Stimulated activated naive CD4-positive, alpha-beta T cell (primary cell): Measurements from ENCODE around the gene PLOD1.

Experiments used
- DNase-seq, 6 experiments: peaks; one replicate each; lab custom pipeline; 2025; lab: John Stamatoyannopoulos, UW

Gene PLOD1

GRCh38 chr1:11978301-11978700 lies 43.8 kb downstream of the PLOD1 start:
- no peak for DNase-seq

DNA sequence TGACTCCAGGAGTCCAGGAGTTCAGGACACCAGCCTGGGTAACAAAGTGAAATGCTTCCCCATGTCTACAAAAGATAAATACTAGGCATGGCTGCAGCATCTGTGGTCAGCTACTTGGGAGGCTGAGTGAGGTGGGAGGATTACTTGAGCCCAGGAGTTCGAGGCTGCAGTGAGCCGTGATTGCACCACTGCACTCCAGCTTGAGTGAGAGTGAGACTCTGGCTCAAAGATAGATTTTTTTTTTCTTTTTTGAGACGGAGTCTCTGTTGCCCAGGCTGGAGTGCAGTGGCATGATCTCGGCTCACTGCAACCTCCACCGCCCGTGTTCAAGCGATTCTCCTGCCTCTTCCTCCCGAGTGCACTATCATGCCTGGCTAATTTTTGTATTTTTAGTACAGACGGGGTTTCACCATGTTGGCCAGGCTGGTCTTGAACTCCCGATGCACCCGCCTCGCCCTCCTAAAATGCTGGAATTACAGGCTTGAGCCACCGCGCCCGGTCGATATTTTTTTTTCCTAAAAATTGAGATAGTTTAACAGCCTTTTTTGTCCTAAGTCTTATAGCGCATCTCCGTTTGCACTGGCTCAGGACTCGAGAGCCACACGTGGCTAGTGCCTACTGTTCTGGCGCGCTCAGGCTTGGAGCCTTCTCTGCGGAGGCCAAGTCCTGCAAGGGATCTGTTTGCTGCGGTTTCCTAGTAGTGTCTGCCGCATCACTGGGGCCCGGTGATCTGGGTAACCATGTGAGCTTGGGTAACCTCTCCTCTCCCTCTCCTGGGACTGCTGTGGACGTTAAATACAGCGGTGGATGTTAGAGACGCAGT lies 44.7 kb downstream of the PLOD1 start:
- DNase-seq: peak in 1 of 6 experiments; percentile 4

DNA sequence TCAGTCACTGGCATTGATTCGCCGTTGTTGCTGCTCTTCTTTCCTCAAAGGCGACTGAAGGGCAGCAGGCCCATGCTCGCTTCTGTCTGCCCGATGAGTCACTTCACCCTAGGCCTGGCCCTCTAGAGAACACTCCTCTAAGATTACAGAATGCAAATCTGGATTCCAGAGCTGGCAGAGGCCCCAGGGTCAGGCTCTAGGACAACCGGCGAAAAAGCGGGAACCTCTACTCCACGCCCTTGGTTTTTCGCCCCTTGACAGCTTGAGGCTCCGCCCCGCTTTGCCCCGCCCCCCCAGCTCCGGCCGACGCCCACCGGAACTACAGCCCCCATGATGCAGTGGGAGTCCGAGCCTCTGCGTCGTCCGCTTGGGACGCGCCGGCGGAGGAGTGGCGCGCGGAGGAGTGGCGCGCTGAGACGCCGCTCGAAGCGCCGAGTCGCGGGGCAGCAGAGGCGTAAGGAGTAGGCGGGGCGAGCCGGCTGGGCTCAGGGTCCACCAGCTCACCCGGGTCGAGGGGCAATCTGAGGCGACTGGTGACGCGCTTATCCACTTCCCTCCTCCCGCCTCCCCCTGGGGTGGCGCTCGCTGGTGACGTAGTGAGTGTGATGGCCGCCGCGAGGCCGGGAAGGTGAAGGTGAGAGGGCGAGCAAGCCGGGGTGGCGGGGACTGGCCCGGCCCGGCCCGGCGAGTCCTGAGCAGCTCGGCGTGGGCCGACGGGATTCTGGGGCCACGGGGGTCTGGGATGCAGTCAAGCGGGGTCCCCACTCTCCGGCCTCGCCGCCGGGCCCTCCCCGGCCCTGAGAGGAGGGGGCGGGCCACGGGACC lies 45.5 kb downstream of the PLOD1 start, which contains the start of gene MFN2:
Gene MFN2, plus strand, starts transcription at position 594 of the 825 bp plus-strand sequence. CDS start 8,725 bp downstream, outside the sequence.
- DNase-seq: peak; percentile 87 to 98 (median 95)

DNA sequence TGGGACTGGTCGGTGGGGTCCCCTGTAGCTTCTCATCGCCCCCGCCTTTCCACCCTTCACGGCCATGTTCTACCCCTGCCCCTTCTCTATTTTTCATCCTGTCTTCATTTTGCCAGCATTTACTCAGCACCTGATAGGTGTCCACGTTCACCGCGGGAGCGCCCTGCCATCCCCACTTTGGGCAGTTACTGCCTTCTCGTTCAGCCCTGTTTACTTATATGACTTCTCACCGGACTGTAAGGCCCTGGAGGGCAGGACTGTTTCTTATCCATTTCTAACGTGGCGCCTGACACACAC lies 46.1 kb downstream of the PLOD1 start:
- no peak for DNase-seq

DNA sequence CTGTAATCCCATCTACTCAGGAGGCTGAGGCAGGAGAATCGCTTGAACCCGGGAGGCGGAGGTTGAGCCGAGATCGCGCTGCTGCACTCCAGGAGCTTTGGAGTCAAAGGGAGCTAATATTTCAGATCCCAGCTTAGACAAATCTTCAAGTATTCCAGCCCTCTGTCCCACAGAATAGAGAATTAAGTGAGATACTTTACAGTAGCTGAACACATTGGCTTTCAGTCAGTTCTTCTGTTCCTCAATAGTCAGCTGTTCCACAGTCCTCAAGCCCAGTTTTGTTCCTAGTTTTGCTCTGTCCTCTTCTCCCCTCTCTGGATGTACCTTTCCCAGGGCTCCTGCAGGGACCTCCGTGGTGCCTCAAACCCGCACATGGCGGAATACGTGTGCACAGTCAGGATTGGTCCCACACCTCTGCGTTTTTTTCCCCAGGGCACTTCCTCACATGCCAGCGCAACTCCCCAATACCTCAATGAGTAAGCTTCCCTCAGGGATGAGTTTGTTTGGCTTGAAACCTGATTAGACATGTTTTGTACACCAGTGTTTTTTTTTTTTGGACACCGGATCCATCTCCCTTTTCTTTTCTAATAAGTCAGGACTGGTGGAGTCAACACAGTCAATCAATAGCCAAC lies 47.0 kb downstream of the PLOD1 start:
- no peak for DNase-seq

DNA sequence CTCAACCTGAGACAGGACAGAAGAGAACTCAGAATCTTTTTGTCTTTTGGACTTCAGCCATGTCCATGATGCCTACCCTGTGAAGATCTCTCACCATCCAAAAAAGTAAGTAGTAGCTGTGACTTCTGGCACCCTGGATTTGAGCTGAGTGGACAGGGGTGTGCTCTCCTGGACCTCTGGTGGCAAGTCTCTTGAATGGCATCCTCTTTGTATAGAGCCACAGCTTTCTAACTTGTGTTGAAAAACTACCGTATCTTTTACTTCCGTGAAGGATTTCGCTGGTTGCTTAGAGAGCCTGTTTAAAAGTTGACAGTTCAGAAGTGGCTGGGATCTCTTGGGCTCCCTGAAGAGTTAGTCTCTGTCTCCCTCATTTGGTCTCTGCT lies 47.5 kb downstream of the PLOD1 start:
- no peak for DNase-seq

GRCh38 chr1:11984121-11984520 lies 49.6 kb downstream of the PLOD1 start:
- DNase-seq: no peak

DNA sequence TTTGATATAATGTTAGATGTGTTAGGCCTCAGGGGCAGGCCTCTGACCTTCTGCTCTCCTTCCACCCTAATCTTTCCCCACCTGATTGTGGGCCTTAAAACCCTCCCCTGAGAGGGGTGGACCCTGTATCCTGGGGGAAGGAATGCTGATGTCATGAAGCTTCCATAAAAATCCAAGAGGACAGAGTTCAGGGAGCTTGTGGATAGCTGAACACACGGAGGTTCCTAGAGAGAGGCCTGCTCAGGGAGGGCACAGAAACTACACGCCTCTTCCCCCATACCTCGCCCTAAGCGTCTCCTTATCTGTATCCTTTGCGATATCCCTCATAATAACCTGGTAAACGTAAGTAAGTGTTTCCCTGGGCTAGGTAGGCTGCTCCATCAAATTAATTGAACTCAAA lies 50.1 kb downstream of the PLOD1 start:
- no peak for DNase-seq

GRCh38 chr1:11985171-11985570 lies 50.7 kb downstream of the PLOD1 start:
- DNase-seq: no peak

- no peak for DNase-seq
Observed at GRCh38 chr1:11985851-11986250, 51.3 kb downstream of the PLOD1 start.

GRCh38 chr1:11989669-11990068 lies 55.2 kb downstream of the PLOD1 start:
- DNase-seq: no peak

- DNase-seq: no peak
Observed at GRCh38 chr1:11990303-11991032, 56.0 kb downstream of the PLOD1 start.

DNA sequence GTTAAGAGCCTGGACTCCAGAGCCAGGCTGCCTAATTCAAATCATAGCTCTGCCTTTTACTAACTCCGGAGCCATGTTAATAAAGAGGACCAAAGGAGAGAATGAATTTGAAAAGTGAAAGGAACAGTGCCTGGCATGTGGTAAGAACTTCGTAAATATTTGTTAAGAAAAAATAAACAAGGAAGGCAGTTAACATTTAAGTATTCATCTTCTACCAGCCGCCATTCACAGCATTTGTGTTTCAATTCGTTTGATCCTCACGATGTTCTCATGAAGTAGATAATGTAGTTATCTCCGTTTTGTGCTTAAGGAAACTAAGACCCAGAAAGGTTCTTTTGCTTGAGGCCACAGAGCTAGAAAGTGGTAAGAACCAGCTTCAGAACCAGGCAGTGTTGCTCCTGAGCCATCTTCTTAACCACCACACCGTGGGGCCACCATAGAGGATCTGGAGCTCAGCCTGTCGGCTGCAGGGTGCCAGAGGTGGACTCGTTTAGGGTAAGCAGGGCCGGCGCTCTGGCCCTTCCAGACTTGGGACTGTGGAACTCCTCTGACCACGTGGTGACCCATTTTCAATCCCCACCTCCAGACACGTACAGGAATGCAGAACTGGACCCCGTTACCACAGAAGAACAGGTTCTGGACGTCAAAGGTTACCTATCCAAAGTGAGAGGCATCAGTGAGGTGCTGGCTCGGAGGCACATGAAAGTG lies 57.6 kb downstream of the PLOD1 start:
- no peak for DNase-seq

DNA sequence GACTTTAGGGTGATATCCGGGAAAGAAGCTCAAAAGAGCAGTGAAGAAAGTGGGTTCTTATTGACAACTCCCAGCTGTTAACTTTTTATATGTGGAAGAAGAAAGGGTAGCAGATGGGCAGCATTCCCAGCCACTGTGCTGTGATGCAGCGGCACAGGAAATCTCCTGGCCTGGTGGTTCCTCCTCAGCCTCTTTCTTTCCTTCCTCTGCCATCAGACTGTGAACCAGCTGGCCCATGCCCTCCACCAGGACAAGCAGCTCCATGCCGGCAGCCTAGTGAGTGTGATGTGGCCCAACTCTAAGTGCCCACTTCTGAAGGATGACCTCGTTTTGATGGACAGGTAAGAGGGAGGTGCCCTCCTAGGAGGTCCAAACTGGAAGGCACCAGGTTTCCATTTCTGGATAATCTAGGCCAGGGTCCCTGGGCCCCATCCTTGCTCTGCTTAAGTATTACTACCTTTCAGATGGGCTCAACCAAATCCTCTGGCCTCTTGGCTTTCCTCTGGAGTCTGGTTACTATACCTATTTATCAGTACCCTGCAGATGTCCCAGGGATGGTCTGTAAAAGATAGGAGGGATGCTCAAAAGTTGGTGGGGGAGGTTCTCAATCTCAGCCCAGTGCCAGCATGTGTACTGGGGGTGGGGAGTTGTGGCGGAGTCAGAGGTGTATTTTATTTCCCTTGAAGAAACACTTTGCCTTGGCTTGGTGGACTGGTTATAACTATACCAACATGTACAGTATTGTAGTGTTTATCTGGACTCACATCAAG lies 62.7 kb downstream of the PLOD1 start:
- no peak for DNase-seq

DNA sequence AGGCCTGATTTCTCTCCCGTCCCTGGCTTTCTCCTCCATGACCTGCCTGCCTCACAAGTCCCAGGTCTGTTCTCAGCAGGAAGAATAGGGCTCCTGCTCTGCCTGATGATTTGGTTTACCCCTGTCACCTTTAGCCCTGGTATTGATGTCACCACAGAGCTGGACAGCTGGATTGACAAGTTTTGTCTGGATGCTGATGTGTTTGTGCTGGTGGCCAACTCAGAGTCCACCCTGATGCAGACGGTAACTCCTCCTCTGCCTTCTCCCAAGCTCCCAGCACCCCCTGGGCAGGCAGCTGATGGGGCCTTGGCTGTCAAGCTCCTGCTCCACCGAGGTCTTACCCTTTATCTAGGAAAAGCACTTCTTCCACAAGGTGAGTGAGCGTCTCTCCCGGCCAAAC lies 64.1 kb downstream of the PLOD1 start:
- DNase-seq: no peak

- DNase-seq: no peak
Observed at GRCh38 chr1:11999236-11999635, 64.7 kb downstream of the PLOD1 start.

- DNase-seq: peak in 2 of 6 experiments; percentile 7 to 12
Observed at GRCh38 chr1:12001249-12001917, 66.9 kb downstream of the PLOD1 start.

GRCh38 chr1:12001996-12002493 lies 67.5 kb downstream of the PLOD1 start:
- no peak for DNase-seq

GRCh38 chr1:12003762-12004161 lies 69.2 kb downstream of the PLOD1 start:
- DNase-seq: no peak
